ENCODE results near the gene ATF4. TPM values are rescaled to one million over a fixed set of nuclear protein-coding genes. Genes with fewer than 3 reads are reported as not detected.

The ATF4 gene
- total RNA-seq, 1 experiment from 2014 or later: 372 TPM

- TF ChIP-seq, protein P1, sequence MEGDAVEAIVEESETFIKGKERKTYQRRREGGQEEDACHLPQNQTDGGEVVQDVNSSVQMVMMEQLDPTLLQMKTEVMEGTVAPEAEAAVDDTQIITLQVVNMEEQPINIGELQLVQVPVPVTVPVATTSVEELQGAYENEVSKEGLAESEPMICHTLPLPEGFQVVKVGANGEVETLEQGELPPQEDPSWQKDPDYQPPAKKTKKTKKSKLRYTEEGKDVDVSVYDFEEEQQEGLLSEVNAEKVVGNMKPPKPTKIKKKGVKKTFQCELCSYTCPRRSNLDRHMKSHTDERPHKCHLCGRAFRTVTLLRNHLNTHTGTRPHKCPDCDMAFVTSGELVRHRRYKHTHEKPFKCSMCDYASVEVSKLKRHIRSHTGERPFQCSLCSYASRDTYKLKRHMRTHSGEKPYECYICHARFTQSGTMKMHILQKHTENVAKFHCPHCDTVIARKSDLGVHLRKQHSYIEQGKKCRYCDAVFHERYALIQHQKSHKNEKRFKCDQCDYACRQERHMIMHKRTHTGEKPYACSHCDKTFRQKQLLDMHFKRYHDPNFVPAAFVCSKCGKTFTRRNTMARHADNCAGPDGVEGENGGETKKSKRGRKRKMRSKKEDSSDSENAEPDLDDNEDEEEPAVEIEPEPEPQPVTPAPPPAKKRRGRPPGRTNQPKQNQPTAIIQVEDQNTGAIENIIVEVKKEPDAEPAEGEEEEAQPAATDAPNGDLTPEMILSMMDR (IDR thresholded peaks at IDR 0.05; ENCODE audit: unreplicated experiment): no peak
- Mint-ChIP-seq H3K9me3 (ENCODE audit: low read depth, unreplicated experiment) (no peaks in the 10 kb centered on the region), H3K36me3 (ENCODE audit: insufficient read depth, unreplicated experiment) (peaks cover 82% of the 10 kb centered on the region), H3K27me3 (ENCODE audit: unreplicated experiment) (no peaks in the 10 kb centered on the region), H3K4me1 (ENCODE audit: low read depth, unreplicated experiment) (peaks cover 9% of the 10 kb centered on the region), H3K27ac (ENCODE audit: unreplicated experiment) (no peak overlapping the region), H3K4me3 (ENCODE audit: low read depth, unreplicated experiment) (no peak overlapping the region)
- CTCF ChIA-PET: interaction anchor here (1.4 to 2.5 kb wide), 2 partner anchors 17 to 530 kb away, joined by 3 to 9 read pairs; no protein-coding TSS in a partner anchor
- DNase-seq: no peak
- BruUV-seq (replicated peaks): no TSS peak
- intact Hi-C loops (cut with micrococcal nuclease; ENCODE audit: unreplicated experiment): no loop called here
Observed at GRCh38 chr22:39513791-39514190, 6.6 kb upstream of the ATF4 start.

DNA sequence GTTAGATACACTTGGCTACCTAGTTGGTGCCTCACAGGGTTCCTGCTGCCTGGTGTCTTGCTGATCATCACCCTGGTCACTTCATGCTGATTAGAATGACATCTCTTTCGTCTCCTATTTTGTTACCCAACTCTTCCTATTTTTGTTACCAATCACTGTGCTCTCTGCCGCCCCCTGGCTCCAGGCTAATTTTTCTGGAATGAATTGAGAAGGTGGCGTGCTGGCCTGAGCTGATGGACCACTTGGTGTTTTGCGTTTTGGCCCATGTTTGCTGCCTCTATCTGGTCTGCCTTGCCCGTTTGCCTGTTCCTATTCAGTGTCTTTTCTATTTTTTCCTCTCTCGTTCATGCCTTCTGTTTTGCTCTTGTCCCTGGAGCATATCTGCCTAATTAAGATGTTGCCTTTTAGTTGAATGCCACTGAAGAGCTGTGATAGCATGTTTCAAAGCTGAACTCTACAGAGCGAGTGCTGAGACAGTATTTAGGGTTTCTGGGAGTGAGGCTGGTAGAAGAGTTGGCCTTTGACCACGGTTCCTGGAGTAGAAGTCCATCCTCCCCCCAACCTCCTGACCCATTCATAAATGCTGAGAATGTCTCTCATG, 5.9 kb upstream of the ATF4 start:
- Mint-ChIP-seq H3K9me3 (ENCODE audit: low read depth, unreplicated experiment) (no peaks in the 10 kb centered on the region), H3K36me3 (ENCODE audit: insufficient read depth, unreplicated experiment) (peaks cover 84% of the 10 kb centered on the region), H3K4me1 (ENCODE audit: low read depth, unreplicated experiment) (peaks cover 2% of the 10 kb centered on the region), H3K27ac (ENCODE audit: unreplicated experiment) (no peak overlapping the region), H3K27me3 (ENCODE audit: unreplicated experiment) (no peaks in the 10 kb centered on the region), H3K4me3 (ENCODE audit: low read depth, unreplicated experiment) (no peak overlapping the region)
- intact Hi-C loops (cut with micrococcal nuclease; ENCODE audit: unreplicated experiment): no loop called here
- TF ChIP-seq, protein P1 (IDR thresholded peaks at IDR 0.05; ENCODE audit: unreplicated experiment): peak; percentile 76
- peak; percentile 79 for DNase-seq
- BruUV-seq (replicated peaks): no TSS peak
- CTCF ChIA-PET: interaction anchor here (0.6 to 2.5 kb wide), 6 partner anchors 12 to 530 kb away, joined by 3 to 9 read pairs (median 6); partner anchors contain the start of genes MIEF1 and TAB1

GRCh38 chr22:39515266-39516050, 4.9 kb upstream of the ATF4 start:
- H3K4me3 Mint-ChIP-seq (ENCODE audit: low read depth, unreplicated experiment): no peak overlapping the region
- no peaks in the 10 kb centered on the region for H3K9me3 Mint-ChIP-seq (ENCODE audit: low read depth, unreplicated experiment)
- no TSS peak for BruUV-seq (replicated peaks)
- no peak overlapping the region for H3K27ac Mint-ChIP-seq (ENCODE audit: unreplicated experiment)
- TF ChIP-seq, protein P1 (IDR thresholded peaks at IDR 0.05; ENCODE audit: unreplicated experiment): no peak
- no peaks in the 10 kb centered on the region for H3K27me3 Mint-ChIP-seq (ENCODE audit: unreplicated experiment)
- DNase-seq: no peak
- peaks cover 84% of the 10 kb centered on the region for H3K36me3 Mint-ChIP-seq (ENCODE audit: insufficient read depth, unreplicated experiment)
- CTCF ChIA-PET: interaction anchor here (0.6 to 2.5 kb wide), 7 partner anchors 13 to 1617 kb away, joined by 3 to 9 read pairs (median 3); partner anchors contain the start of gene MIEF1
- H3K4me1 Mint-ChIP-seq (ENCODE audit: low read depth, unreplicated experiment): no peaks in the 10 kb centered on the region
- intact Hi-C loops (cut with micrococcal nuclease; ENCODE audit: unreplicated experiment): no loop called here

DNA sequence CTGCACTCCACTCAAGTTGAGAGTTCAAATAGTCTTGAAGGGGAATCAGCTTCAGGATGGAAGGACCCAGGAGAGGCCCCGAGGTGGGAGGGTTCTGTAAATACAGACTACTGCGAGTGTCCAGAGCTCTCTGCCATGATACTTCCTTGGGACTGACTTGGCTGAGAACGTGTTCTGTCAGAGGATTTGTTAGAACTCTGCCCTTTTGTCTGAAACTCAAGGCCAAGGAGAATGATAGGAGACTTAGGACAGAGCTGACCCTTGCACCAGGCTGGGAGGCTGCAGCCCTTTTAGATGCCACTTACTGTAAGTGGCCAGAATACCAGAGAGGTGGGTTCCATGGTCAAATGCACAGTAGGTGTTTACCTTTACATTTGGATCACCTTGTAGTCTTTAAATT, 2.9 kb upstream of the ATF4 start:
- no TSS peak for BruUV-seq (replicated peaks)
- CTCF ChIA-PET: interaction anchor here (1.4 to 2.1 kb wide), 3 partner anchors 11 to 46 kb away, joined by 5 to 6 read pairs (median 6); partner anchors contain the start of gene MIEF1
- H3K27ac Mint-ChIP-seq (ENCODE audit: unreplicated experiment): no peak overlapping the region

More for the DNA sequence above, 2.9 kb upstream of the ATF4 start:
- no peaks in the 10 kb centered on the region for H3K27me3 Mint-ChIP-seq (ENCODE audit: unreplicated experiment)
- peaks cover 90% of the 10 kb centered on the region for H3K36me3 Mint-ChIP-seq (ENCODE audit: insufficient read depth, unreplicated experiment)
- H3K4me3 Mint-ChIP-seq (ENCODE audit: low read depth, unreplicated experiment): no peak overlapping the region
- intact Hi-C loops (cut with micrococcal nuclease; ENCODE audit: unreplicated experiment): no loop called here
- H3K4me1 Mint-ChIP-seq (ENCODE audit: low read depth, unreplicated experiment): peaks cover 9% of the 10 kb centered on the region
- TF ChIP-seq, protein P1 (IDR thresholded peaks at IDR 0.05; ENCODE audit: unreplicated experiment): no peak
- no peaks in the 10 kb centered on the region for H3K9me3 Mint-ChIP-seq (ENCODE audit: low read depth, unreplicated experiment)
- no peak for DNase-seq

All from Calu3 (cell line).